Measurements from ENCODE around the gene NRN1L.
"Not testable (repeated sequence)": the region's sequence is repeated elsewhere in the genome, so short reads cannot be mapped to it uniquely, and the experiment has no call there.

NRN1L gene

DNA sequence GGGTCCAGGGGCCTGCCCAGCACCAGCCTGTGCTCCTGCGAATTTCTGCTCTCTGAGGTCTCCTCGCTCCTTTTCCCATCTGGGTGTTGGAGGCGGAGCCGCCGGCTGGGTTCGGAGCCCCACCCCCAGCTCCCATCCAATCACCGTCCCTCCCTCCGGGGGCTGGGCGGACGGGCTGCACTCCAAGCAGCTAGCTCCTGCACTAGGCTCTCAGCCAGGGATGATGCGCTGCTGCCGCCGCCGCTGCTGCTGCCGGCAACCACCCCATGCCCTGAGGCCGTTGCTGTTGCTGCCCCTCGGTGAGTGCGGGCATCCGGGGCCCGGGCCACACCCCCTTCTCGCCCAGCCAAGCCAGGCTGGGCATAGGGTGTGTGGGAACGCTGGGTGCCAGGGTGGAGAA is at the start of gene NRN1L:
NRN1L (plus strand) TSS at position 202 of the 400 bp plus-strand sequence; CDS start at position 221, 19 bp downstream.
- DNase-seq = no peak

DNA sequence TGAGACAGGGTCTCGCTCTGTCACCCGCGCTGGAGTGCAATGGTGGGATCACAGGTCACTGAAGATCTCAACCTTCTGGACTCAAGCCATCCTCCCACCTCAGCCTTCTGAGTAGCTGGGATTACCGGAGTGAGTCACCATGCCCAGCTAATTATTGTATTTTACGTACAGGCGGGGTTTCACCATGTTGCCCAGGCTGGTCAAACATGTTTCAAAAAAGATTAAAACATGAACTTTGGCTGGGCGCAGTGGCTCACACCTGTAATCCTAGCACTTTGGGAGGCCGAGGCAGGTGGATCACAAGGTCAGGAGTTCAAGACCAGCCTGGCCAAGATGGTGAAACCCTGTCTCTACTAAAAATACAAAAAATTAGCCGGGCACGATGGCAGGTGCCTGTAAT is 47.5 kb upstream of the NRN1L start:
- not testable (repeated sequence) for DNase-seq

DNA sequence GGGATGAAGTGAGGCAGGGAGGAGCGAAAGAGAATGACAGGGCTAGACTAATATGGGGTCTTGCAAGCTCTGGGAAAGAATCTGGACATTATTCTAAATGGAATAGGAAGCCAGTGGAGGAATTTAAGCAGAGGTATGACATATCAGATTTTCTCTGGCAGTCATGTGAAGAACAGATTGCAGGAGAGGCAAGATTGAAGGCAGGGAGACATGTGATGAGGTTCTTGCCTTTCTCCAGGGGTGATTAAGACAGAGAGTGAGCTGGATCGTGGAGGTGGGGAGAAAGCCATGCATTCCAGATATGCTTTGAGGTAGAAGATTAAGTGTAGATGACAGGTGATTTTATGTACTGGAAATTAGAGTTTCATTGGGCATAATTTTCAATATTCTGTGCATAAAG is 46.9 kb upstream of the NRN1L start:
- DNase-seq = no peak

DNA sequence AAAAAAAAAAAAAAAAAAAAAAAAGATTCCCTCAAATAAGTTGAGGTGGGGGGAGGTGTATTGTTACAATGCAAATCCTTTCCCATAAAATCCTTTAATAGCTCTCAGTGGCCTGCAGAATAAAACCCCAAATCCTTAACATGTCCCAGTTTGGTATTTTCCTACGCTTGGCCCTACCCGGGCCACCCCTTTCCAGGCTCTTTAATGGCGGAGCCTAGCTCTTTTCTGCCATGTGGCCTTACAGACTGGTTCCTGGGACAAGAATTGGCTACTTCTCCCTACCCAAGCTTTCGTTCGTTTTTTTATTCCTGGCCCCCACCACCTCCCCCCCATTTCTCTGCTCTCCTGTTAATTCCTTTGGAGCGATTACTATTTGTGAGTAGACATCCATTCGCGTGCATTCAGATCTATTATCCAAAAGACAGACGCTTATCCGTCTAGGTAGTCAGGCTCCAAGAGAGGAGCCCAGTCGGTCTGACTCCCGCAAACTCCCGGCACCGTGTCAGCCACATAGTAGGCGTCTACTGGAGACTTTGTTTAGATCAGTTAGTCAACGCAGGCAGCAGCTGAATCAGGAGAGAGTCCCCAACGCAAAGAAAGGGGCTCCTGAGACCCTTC is 43.4 kb upstream of the NRN1L start:
- no peak for DNase-seq

DNA sequence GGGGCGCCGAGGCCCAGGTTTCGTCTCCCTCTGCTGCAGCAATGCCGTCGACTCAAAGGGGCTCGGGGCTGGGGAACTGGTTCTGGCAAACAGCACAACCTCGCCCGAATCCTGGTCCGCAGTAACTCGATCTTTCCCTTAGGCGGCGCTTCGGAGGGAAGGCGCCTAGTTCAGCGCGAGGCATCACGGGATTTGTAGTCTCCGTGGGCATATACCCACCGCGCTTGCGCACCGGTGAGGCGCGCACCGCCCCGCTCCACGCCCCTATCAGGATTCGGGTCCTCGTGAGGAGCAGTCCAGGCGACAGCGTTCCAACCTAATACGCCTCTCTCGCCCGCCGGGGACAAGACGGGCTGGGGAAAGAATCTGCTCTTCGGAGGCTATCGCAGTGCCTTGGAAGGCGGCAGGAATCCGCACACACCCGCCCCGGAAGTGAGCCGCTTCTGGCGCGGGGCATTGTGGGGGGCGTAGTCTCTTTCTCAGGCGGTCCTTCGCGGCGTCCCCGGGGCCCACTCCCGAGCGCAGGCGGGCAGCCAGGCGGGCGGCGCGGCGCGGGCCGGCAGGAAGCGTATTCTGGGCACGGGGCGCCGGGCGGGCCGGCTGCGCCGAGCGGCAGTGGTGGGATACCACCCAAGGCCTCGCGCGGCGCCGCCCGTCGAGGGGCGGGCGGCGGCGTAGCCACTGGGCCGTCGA is 42.7 kb upstream of the NRN1L start, which contains the start of gene THAP11:
THAP11 (plus strand) TSS at position 505 of the 693 bp plus-strand sequence. CDS start 235 bp downstream, outside the sequence.
- DNase-seq = peak; percentile 94

DNA sequence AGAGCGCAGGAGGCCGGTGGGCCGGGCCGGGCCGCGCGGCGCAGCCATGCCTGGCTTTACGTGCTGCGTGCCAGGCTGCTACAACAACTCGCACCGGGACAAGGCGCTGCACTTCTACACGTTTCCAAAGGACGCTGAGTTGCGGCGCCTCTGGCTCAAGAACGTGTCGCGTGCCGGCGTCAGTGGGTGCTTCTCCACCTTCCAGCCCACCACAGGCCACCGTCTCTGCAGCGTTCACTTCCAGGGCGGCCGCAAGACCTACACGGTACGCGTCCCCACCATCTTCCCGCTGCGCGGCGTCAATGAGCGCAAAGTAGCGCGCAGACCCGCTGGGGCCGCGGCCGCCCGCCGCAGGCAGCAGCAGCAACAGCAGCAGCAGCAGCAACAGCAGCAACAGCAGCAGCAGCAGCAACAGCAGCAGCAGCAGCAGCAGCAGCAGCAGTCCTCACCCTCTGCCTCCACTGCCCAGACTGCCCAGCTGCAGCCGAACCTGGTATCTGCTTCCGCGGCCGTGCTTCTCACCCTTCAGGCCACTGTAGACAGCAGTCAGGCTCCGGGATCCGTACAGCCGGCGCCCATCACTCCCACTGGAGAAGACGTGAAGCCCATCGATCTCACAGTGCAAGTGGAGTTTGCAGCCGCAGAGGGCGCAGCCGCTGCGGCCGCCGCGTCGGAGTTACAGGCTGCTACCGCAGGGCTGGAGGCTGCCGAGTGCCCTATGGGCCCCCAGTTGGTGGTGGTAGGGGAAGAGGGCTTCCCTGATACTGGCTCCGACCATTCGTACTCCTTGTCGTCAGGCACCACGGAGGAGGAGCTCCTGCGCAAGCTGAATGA is 42.0 kb upstream of the NRN1L start:
- peak; percentile 63 for DNase-seq

DNA sequence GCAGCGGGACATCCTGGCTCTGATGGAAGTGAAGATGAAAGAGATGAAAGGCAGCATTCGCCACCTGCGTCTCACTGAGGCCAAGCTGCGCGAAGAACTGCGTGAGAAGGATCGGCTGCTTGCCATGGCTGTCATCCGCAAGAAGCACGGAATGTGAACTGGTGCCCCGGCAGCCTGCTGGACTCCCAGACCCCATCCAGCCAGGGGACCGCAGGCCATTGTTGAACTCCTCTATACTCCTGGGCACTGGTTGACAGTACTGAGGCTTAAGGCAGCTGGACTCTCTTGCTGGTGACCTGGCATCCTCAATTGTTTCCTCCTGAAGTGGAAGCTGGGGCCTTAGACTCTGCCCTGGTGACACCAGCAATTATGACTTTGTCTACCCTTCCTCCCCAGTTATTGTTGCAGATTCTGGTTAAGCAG is 41.3 kb upstream of the NRN1L start:
- DNase-seq = no peak

DNA sequence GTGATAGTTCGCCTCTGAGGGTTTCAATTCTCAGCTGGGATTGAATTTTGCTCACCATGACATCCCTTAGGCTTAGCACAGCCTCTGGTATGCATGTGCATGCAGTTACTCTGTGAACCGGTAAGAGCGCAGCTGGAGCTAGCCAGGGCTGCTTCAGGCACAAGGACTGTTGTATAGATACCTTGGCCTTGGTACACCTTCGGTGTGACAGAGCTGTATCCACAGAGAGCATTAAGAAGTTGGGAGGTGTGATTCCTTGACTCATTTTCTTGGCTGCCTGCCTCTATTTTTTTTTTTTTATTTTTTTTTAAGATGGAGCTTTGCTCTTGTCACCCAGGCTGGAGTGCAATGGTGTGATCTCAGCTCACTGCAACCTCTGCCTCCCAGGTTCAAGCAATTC is 40.2 kb upstream of the NRN1L start:
- no peak for DNase-seq

DNA sequence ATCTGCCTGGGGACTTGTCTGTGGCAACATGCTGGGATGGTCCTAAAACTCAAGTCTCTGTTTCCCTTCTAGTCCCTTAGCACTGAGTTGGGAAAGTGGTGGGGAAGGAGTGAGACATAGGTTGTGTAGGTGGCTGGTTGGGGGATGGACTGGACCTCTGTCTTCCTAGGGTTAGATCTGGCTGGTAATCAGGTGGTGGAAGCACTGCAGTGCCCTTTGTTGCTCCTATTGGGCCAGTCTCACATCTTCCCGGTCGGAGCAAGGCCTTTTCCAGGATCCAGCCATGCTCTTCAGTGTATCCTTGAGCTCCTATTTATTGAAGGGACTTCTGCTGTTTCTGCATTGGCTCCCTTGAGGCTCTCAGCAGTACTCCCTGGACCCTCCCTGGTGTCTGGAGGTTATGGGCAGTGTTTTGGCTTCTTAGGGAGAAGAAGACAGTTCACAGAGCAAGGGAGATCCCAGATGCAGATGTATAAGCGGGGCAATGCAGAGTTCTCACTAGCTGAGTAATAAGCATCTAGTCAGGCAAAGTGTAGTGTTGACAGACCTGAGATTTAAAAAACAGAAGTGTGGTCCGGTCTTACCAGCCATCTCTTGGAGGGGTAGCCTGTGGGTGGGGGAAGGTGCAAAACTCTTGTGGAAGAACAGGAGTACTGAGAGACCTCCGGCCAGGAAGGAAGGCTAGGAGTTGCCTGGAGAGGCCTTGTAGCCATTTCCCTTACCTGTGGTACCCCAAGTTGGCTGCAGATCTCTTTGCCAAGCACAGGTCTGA is 39.2 kb upstream of the NRN1L start:
- DNase-seq = no peak

DNA sequence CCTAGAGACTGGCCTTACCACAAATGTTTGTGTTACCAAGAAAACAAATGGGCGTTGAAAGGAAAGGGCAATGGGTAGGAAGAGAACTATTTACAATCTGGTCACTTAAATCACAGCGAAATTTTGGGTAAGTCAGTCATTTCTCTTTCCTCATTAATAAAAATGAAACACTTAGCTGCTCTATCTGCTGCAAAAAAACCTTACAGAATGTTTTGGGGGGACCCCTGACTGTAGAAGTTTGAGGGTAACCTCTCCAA is 38.7 kb upstream of the NRN1L start:
- DNase-seq = no peak

DNA sequence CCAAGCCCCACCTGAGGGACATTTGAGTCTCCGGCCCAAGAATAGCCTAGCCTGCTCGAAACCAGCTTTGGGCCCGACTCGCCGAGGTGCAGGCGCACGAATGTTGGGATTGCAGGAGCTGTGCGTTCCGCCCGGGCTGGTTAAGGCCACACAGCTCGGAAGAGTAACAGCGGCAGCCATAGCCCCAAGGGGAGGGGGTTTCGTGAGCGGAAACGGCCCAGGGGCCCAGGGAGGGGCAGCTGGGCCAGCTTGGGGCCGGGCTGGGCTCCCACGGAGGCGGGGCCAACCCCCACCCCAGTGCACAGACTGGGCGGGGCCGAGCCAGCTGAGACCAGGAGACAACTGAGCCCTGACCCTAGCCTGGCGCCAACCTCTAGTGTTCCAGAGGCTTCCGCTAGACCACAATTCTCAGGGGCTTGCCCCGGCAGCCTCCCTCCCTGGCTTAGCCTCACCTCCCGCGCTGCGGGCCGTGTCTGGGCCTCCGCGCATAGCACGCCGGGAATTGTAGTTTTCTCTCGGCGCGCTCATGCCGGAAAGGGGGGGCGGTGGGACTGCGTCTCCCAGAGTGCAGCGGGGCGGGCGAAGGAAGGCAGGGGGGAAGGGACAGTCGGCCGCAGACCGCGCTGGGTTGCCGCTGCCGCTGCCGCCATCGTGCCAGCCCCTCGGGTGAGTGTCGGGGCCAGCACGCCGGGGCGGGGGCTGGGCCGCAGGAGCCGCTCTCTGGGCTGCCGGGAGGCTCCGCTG is 38.2 kb upstream of the NRN1L start, which contains the start of gene NUTF2:
NUTF2 (plus strand) TSS at position 614 of the 744 bp plus-strand sequence. CDS start 18,198 bp downstream, outside the sequence.
- DNase-seq = peak; percentile 95

DNA sequence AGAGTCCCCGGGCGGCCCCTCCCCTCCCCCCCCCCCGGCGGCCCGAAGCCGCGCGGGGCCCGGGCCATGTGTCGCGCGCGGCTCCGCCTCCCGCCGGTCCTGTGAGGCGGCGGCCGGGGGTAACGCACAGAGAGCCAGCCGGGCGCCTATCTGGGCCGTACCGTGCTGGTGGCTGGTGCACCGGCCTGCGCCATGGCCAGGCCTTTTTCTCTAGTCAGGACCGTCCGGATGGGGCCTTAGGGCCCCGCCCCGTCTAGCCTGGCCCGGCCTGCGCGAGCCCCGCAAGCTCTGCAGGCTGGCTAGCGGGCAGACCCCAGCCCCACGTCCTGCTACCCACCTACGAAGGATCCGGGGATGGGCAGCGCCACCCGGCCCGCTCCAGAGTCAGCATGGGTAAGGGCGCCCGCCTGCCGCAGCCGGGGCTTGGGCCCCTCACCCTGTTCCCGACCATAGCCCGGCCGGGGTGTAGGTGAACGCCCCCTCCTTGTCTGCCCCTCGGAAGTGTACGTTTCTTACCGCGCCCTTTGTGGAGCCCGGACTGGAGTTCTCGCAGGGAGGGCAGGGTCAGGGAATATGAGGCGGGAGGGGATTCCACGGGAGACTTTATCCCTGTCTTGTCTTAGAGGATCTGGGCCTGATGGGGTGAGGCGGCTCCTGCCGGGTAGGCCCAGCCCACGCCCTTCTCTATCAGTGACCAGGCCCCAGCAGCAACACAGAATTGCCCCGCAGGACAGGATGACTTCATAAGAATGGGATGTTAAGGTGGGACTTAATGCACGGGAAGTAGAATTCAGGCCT is 37.4 kb upstream of the NRN1L start, which contains the start of gene CENPT:
CENPT (minus strand) TSS at position 630 of the 798 bp plus-strand sequence. CDS start 13,834 bp downstream, outside the sequence.
- no peak for DNase-seq

DNA sequence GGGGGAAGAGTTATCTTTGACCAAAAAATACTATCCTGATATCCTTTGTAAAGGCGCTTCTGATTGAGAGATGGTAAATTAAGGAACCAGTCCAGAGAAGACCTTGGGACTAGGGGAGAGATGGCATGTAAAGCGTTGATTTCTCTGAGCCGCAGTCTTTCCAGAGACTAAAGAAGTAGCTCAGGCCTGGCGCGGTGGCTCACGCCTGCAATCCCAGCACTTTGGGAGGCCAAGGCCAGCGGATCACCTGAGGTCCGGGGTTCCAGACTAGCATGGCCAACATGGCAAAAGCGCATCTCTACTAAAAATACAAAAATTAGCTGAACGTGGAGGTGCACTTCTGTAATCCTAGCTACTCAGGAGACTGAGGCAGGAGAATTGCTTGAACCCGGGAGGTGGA is 36.6 kb upstream of the NRN1L start:
- no peak for DNase-seq

DNA sequence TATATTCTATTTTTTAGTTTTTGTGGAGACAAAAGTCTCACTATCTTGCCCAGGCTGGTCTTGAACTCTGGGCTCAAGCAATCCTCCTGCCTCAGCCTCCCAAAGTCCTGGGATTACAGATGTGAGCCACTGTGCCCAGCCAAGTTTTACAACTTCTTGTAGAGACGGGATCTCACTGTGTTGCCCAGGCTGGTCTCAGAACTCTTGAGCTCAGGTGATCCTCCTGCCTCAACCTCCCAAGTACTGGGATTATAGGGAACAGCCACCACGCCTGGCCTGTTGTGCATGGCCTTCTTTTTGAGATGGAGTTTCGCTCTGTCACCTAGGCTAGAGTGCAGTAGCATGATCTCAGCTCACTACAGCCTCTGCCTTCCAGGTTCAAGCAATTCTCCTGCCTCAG is 31.0 kb upstream of the NRN1L start:
- DNase-seq = no peak

DNA sequence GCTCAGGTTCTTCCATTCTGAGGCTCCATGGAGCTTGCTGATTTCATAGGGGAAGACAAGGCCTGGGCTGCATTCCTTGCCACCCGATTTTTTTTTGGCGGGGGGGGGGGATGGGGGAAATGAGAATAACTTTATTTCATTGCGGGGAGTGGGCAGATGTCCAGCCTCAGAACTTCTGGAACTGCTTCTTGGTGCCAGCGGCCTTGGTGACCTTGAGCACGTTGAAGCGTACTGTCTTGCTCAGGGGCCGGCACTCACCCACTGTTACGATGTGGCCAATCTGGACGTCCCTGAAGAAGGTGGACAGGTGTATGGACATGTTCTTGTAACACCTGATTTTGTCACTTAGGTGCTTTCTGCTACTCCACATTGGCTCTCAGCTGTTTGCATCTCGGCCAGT is 28.9 kb upstream of the NRN1L start:
- DNase-seq = no peak

DNA sequence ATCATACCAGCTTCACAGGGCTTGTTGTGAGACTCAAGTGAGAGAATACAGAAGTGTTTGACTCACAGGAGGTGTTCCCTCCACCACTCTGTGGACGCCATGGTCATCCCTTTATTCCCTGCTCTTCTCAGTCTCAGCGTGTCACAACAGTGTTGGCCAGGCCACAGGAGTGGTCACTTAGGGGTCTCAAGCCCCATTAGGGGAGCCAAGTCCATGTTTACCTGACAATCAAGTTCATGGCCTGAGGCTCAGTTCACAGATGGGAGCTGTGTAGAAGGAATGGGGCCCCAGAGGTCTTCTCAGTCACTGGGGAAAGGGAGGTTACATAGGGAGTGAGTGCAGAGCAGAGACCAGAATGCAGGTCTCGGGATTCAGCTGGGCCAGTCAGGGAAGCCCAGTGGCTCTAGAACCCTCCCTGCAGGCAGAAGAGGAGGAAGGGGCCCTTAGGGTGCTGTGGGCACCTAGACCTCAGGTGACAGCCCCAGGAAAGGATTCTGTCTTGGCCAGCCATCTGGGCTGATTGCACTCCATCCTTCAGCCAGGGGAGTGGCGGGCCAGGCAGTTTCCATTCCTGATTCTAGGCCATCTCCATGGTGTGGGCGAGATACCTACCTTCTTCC is 27.6 kb upstream of the NRN1L start:
- no peak for DNase-seq

DNA sequence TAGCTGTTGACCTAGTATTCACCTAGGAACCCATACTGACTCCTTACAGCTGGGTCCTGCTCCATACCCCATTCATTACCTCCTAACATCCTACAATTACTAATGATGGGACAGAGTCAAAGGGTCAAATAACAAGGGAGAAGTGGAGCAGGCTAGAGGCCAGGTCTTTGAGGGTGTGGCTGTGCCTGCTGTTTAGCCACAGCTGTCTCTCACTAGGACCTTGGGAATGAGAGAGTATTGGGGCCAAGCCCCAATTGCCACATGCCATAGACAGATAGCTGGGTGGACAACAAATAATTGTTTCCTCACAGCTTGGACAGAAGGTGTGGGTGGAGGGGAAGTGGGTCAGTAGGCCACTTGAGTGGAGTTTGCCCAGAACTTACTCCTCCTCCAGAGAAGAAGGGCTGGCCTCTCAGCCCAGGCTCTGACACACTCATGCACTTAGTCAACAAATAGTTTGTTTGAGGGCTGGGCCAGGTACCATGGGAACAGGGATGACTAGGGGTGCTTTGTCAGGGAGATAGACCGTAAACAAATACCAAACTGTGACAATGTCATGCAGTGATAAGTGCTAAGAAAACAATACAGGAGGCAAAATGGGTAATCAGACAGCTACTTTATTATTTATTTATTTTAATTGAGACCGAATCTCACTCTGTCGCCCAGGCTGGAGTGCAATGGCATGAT is 27.0 kb upstream of the NRN1L start:
- peak; percentile 87 for DNase-seq

DNA sequence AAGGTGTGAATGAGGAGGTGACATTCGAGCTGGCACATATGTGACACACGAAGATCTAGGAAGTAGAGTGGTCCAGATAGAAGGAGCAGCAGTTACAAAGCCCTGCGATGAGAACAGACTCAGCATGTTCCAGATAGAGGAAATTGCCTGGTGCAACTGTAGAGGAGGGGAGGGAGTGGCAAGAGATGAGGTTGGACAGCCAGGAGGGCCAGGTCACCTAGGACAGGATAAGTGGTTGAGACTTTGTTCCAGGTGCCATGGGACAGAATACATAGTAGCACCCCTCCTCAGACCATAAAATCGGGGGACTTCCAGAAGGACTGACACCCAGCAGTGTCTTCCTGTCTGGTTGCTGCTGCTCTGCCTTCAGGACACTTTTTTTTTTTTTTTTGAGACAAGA is 26.2 kb upstream of the NRN1L start:
- DNase-seq = peak; percentile 18

DNA sequence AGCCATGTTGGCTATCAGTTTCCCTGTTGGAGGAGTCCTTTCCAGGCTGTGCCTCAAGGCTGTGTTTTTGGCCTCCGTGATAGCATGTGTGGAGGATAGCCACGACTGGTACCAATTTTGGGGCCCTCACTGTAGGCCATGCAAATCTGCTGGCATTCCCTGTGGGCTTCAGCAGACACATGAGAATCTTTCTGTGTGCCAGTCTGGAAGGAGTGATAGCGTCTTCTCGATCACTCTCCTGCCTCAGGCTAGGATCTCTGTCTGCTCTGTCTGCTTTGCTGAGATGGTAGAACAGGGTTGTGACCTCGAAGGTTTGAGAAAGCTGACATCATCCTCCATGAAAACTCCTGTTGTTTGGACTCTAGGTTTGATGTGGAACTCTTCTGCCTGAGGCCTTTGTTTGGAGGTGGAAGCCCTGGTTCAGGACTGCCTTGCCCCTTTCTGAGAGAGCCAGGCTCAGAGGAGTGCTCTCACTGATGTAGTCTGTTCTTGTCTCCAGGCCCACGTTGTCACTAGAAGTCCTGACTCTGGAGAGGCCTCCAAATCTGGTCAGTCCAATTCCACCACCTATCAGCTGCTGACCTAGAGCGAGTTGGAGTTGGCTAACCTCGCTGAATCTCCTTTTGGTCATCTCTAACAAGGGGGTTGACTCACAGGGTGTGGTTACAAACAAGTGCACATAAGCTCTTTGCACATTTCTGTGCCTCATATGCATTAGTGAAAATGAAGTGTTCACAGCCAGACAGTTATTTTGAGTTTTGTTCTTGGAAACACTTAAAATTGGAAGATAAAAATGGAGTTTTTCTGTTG is 23.9 kb upstream of the NRN1L start:
- DNase-seq = no peak
